Femur (tissue), 1 donor: ENCODE data around the gene PNPLA3.

Source experiments
- DNase-seq: peaks from one replicate; pipeline ENCODE4 v3.0.0-alpha.2; 2017

Gene PNPLA3

DNA sequence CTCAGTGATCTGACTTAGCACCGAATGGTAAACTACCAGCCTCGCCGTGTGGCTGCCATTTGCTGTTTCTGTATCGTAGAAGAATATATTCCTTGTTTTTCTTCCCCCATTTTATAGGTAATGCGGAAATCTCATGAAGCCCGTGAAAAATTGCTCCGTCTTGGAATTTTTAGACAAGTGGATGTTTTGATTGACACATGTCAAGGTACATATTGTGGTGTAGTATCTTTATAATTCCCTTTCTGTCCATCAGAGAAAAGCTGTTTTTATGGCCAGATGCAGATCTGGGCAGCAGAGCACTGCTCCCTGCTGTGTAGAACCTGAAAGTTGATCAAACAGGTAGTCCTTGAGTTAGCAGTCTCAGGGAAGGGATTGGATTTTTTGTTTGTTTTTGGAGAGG, 45.0 kb downstream of the PNPLA3 start:
- no peak for DNase-seq

DNA sequence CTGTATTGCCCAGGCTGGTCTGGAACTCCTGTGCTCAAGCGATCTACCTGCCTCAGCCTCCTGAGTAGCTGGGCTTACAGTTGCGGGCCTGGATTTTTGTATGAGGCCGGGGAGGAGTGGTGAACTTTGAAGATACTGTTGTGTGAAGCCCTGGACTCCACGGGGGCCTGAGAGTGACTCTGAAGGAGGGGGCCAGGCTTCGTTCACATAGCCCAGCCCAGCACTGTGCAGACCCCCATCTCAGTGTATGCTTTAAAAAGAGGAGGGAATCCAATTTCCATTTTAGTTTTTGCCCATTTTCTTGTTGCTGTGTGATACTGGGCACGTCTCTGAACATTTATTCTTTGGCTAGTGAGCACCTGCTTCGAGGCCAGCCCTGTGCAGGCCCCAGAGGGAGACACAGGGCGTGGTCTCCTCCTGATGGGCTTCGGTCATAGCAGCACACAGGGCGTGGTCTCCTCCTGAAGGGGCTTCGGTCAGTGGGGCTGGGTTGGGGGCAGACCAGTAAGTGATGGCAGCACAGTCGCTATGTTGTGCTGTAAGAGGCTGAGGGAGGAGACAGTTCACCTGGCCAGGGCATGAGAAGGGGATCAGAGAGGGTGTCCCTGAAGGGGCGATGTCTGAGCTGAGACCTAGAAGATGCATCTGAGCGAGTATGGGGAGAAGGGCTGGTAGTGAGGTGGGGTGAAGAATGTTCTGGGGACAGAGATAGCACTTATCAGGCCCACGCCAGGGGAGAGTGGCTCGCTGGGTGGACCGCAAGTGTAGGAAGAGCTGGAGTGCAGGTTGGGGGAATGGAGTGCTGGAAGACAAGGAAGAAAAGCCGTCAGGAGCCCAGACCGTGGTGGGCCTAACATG, 45.6 kb downstream of the PNPLA3 start:
- no peak for DNase-seq

DNA sequence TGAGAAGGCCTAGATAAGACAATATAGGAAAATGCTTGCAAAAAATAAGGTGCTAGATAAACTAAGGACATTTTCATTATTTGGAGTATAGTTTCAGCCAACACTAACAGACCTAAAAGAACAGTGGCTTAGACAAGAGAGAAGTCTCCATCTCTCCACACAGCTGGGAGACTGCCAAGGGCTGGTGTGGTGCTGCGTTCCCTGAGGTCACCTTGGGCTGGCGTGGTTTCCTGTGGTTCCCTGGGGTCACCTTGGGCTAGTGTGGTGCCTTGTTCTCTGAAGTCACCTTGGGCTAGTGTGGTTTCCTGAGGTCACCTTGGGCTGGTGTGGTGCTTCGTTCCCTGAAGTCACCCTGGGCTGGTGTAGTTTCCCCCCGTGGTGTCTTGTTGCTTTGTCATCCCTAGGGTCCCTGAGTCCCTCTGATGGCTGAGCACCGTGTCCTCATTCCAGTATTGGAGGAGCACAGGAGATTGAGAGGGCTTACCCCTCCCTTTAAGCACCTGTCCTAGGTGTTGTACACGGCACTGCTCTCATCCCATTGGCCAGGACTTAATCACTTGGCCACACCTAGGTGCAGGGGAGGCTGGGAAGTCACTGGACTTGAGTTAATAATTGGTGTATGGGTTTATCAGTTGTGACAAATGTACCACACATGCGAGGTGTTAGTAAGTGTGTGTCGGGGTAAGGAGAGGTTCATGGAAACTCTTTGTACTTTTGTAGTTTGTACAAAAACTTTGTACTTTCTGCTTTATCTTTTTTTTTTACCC, 46.6 kb downstream of the PNPLA3 start:
- DNase-seq: no peak

DNA sequence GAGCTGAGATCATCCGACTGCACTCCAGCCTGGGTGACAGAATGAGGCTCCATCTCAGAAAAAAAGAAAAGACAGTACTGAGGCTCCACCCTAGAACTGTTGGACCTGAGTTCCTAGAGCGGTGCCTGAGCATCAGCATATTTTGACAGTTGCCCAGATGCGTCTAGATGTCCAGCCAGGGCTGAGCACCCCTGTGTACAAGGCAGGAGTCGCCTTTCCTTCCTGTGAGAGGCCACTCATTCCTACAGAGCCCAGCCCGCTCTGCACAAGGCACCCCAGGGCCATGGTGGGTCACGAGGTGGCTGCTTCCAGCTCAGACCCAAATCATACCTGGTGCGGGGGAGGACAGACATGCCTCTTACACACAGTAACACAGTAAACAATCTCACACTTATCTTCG, 47.5 kb downstream of the PNPLA3 start:
- no peak for DNase-seq

DNA sequence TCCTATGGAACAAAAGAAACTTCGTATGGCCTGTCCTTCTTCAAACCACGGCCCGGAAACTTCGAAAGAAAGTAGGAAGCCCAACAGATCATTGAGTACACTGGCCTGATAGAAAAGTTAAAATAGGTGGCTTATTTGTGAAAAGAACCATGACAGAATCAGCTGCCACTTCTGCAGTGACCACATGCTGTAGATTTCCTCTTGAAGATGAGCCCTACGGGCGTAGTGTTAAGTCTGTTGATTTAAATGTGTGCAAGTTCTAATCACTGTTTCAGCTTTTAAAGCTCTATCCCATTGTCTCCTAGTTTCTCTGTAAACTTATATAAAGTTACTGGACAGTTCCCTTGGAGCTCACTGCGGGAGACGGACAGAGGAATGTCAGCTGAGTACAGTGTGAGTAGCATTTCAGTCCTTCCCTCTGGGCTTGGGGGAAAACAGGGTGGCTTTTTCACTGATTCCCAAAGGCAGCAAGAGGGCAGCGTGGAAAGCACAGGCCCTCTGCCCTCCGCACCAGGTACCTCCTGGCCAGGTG, 49.4 kb downstream of the PNPLA3 start:
- DNase-seq: no peak

DNA sequence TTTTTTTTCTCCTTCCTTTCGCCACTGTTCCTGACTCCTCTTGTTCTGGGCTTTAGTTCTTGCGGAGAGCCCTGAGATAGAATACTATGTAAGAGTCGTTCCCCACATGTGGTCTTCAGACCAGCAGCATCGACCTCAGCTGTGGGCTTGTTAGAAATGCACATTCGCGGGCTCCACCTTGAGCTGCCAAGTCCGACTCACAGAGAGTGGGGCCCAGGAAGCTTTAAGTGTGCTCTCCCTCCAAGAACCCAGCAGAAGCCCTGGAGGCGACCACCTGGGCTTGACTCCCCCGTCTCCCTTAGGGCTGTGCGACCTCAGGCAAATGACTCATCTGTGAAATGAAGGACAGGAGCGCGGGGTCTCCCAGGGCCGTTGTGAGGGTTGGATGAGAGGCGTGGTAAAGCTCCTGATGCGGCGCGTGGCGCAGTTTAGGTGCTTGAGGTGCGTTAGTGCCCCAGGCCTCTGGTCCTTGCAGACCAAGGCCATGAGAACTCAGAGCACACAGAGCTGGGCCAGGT, 50.5 kb downstream of the PNPLA3 start:
- no peak for DNase-seq

DNA sequence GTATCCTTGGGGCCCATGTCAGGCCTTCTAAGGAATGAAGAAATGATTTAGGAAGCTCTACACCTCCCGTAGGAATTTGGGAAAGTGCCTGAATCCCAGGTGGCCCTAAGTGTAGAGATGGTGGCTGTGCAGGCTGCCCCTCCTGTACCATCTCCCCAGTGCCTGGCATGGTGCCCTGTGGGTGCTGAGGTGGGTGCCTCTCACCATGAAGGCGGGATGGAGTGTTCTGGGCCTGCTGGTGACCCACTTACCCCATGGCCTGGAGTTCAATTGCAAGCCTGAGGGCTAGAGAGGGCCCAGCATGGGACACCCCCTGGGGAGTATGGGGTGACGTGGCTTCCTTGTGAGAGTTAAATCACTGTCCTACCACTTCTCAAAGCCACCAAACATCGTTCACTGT, 51.4 kb downstream of the PNPLA3 start:
- no peak for DNase-seq

DNA sequence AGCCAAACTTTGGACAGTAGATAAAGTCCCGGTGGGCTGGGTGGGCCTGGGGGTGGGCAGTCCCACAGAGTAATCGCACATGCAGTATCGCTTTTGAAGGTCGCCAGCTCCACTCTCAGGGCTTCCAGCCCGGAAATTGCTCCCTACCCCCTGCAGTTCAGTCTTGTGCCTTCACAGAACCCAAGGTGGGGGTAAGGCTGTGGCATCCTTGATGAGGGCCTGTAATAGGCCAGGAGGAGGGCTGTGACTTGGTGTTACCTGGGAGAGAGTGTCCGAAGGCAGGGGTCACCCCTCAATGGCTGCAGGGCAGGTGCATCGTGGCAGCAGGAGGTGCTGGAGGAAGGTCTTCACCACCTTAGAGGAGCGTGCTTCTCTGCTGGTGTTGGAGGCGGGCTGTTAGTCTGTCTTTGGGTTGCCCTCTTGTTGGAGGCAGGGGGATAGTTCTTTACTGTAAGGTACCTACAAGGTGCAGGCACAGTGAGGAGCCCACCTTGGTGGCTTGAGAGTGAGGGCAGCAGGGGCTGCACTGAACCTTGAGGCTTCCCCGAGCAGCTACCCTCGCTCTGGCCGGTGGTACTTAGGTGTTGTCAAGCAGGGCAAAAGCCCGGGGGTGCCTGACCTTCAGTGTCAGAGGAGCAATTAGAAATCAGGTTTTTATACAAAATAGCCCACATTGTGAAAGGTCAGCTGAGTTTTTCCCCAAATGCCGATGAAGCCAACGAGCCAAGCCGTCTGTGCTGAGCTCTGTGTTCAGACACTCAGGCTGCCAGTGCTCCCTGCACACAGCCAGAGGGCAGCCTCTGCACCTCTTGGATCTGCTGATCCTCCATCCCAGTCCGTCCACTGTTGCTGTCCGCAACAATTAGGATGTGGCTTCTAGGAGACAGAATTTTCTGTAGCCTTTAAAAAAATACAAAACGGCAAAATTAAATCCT, 53.5 kb downstream of the PNPLA3 start:
- no peak for DNase-seq

DNA sequence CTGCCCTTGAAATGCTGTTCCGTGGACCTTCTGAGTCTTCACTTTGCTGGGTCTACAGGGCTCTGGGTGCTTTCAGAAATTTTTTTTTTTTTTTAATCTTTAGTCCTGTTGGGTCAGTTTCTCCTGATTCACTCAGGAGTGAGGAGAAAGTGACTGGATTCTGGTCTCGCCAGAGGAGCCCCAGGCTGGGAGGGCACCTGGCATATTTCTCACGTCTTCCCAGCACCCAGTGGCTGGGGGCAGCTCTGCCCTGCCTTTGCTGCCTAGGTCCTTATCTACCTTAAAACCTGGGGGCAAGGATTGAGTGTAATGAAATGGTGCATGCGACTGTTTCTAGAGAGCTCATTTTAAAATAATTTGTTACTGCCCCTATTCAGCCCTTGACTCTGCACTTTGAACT, 55.0 kb downstream of the PNPLA3 start:
- no peak for DNase-seq

DNA sequence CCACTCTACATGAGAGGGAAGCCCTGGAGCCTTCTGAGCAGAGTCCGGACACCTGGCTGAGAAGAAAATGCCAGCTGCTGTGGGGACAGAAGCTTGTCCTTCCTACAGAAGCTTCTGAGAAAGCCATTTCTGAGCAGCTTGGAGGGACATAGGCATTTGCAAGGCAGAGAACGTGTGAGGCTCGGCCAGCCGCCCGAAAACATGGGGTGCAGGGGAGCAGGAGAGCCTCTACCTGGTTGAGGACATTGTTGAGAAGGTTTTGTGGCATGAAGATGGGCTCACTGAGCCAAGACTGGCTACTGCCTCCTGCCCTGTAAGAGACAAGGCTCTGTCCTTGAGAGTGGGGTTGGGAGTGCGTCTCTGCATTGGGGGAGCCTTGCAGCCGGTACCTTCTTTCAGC, 57.0 kb downstream of the PNPLA3 start:
- no peak for DNase-seq

DNA sequence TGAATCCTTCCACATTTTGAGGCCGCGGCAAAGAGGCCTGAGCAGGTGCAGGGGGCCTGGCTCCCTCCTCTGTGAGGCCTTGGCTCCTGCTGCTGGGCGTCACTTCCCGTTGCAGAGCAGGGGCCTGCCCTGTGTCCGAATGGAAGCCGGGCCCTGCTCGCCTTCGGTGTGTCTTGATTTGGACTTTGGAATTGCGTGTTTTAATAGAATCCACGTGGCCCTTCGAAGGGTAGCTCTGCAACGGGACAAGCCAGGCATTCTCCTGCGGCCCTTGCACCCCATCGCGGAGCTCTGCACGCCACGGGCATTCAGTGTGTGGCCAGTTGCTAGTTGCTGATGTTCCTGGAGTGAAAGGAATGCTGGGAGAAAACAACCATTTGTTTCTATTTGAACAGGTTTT, 57.4 kb downstream of the PNPLA3 start:
- no peak for DNase-seq

DNA sequence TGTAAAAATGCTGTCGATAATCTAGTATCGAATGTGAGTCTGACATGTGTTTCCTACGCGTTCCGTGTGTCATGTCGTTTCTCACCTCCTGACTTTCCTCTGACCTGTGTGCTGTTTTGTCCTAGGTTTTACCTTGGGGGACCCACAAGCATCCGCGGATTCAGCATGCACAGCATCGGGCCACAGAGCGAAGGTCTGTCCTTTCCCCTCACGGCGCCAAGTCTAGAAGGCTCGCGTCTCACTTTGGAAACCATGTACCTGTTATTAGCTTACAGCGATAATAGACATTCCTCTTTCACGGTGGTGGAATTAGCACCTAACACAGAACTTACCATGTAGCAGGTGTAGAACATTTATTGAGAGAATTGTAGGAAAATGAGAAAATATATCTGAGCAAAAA, 60.2 kb downstream of the PNPLA3 start:
- DNase-seq: no peak

DNA sequence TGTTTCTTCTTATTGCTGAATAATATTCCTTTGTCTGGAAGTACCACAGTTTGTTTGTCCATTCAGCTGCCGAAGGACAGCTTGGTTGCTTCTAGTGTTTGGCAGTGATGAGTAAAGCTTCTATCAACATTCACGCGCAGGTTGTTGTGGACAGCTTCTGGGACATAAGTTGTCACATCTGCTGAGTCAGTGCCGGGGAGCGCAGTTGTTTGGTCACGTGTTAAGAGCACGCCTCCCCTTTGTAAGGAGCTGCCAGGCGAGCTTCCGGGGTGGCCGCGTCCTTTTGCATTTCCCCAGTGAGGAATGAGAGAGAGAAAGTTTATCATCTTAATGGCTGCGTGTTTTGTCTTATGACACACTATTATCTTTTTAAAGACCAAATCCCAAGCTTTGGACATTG, 61.9 kb downstream of the PNPLA3 start:
- no peak for DNase-seq

DNA sequence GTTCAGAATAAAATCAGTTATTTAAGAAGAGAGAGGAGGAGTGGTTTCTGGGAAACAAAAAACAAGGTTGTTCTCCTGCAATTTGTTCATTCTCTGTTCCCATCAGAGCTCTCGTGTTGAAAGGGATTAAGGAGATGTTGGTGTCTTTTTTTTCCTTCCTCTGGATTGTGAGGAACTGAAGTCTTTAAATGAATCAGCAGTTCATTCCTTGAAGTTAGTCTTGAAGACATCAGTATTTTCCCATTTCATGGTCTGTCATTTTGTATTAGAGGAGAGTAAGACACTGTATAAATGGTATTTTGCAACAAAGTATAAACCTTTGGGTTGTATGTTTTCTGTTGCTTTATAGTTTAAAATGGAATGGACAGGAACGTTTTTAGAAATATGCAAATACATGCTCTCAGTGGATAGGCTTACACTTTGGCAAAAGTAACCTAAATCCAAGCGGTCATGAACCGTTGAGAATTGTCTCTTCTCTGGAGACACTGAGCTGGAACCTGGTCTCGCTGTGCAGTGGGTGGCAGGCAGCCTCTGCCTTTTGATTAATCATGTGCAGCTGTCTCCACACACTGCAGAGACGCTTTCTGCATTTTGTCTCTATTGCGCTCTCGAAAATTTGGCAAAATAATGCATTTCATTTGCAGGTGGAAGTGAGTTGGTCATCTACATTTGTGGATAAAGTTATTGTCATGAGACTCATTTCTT, 64.7 kb downstream of the PNPLA3 start:
- no peak for DNase-seq

DNA sequence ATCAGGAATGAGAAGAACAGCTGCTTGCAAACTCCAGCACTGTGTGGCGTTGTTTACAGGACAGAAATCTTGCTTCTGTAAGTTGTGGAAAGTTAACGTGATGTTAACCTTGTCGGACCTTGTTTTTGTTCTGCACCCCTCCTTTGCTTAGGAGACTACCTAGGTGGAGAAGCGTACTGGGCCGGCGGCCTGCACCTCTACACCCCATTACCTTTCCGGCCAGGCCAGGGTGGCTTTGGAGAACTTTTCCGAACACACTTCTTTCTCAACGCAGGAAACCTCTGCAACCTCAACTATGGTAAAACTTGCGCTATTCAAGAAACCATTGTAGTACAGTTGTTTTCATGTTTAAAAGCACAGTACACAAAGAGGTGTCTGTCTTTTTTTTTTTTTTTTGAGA, 65.4 kb downstream of the PNPLA3 start:
- no peak for DNase-seq

DNA sequence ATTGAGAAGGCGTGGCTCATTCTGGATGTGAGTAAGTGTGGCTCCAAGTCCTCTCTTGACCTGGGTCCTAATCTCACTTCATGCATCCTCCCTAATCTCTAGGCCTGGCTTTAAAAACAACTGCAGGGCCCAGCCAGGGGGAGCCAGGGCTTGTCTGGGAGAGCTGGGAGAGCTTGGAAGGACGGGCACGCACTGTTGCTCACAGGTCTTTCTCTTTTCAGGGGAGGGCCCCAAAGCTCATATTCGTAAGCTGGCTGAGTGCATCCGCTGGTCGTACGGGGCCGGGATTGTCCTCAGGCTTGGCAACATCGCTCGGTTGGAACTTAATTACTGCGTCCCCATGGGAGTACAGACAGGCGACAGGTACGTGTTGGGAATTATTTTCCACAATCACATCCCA, 66.4 kb downstream of the PNPLA3 start:
- no peak for DNase-seq

DNA sequence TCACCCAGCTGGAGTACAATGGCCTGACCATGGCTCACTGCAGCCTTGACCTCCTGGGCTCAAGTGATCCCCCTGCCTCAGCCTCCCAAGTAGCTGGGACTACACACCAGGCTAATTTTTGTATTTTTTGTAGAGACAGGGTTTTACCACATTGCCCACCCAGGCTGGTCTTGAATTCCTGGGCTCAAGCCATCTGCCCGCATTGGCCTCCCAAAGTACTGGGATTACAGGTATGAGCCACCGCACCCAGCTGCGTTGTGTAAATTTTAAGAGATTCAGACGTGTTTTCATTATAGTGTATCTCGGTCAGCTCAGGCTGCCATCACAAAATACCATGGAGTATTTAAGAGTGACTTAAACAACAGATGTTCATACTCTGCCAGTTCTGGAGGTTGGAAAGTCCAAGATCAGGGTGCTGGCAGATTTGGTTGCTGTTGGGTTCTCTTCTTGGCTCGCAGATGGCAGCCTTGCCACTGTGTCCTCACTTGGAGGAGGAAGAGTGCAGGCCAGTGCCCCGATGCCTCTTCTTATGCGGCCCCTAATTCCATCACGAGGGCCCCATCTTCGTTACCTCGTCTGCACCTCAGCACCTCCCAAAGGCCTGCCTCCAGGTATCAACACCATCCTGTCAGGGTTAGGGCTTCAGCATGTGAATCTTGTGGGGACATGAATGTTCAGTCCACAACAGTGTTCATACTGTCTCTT, 67.9 kb downstream of the PNPLA3 start:
- DNase-seq: no peak

DNA sequence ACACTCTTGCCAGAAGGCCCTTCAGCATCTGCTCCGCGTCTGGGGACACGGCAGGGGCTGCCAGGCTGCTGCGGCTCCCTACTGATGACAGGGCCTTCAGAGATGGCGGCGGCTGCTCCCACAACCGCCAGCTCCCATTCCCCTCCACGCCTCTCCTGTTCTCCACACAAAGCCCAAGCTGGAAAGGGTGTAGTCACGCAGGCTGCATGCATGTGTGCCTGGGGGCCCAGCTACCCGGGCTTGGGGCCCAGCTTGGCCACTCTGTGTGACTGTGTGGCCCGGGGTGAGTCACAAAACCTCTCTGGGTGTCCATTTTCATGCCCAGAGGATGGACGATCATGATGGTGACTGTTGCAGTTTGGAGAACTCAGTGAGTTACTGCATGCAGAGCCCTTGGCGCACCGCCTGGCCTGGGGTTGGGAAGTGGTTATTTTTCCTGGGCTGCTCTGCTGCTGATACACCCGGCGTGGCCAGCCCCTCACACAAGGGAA, 68.8 kb downstream of the PNPLA3 start:
- DNase-seq: peak; percentile 45

DNA sequence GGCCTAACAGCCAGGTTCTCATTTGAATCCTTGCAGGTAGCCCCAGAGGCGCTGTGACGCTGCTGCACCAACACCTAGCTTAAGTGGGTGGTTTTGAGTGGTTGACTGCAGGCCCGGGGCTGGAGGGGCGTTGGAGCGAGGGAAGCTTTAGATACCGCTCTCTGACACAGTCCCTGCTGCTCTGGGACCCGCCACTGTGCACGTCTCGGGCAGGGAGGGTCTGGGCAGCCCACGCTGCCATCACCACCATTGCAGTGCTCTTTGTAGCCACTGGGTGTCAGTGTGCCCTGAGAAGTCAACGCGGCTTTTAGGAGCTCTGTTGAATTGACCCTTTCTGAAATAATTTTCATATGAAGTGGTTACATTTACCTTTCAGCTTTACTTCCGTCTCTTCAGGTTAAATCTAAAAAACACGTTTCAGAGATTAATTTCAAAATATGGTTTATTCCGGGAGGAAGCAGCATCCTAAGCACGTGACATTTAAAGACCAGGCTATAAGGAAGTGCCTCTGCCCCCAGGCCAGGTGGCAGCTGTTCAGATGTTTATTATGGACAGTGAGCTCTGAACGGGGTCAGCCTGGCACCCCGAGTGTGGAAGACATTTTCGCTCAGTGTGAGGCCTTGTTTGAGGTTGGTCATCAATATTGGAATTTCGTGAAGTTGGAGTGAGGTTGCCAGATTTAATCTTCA, 69.6 kb downstream of the PNPLA3 start:
- DNase-seq: peak; percentile 69

DNA sequence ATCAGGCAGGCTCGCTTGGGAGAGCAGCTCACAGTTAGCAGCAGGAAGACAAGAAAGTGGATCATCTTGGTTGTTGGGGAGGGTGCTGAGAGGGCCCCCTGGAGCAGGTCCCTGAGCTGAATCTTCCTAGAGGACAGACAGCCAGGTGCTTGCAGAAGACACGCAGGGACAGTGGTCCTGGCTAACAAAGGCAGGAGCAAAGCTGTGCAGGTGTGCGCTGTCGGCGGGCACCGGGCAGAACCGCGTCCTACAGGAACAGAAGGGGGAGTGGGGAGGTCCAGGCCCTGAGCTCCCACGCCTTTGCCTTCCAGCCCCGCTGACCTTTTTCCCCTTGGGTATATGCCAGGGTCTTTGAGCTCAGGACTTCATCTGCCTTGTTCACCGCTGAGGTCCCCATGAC, 70.4 kb downstream of the PNPLA3 start:
- DNase-seq: no peak

DNA sequence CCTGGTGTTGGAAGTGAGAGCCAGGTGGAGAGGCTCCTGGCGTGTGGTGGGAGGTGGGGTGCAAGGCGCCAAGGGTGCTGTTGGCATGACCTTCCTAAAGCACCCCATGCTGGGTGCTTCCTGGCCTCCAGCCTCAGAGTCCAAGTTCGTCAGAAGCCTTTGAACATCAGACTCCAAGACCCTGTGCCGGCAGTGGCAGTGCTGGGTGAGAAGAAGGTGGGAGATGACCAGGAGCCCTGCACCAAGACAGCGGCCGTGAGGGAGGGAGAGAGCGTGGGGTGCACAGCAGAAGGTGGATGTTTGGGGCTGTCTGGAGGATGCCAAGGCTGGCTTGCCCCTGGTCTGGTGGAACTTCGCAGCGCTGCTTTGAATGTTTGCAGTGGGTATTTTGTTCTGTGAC, 70.8 kb downstream of the PNPLA3 start:
- no peak for DNase-seq
